ENCODE measurements around the gene CLTCL1. TPM values are rescaled to one million over a fixed set of nuclear protein-coding genes. Genes with fewer than 3 reads are reported as not detected.

Gene CLTCL1
- total RNA-seq, 2 experiments from 2014 or later, result 0.93 to 1.1 TPM

GRCh38 chr22:19132693-19133400 is 158.7 kb downstream of the CLTCL1 start:
- POLR2A ChIA-PET, result interaction anchor here (3.4 kb wide), 1 partner anchor 11 kb away, joined by 15 read pairs; the partner anchor contains the start of gene ESS2
- H3K4me3 Mint-ChIP-seq, result no peak overlapping the region
- H3K4me1 Mint-ChIP-seq, result no peaks in the 10 kb centered on the region

DNA sequence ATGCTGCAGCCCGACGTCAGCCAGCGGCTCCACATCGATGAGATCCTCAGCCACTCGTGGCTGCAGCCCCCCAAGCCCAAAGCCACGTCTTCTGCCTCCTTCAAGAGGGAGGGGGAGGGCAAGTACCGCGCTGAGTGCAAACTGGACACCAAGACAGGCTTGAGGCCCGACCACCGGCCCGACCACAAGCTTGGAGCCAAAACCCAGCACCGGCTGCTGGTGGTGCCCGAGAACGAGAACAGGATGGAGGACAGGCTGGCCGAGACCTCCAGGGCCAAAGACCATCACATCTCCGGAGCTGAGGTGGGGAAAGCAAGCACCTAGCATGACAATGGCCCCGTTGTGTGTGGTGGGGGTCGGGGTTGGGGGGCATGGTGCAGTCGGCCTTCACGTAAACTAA is 159.4 kb downstream of the CLTCL1 start:
- no peak overlapping the region for H3K27ac Mint-ChIP-seq
- ChIA-PET CTCF (no interaction called here), POLR2A (interaction anchor here (3.4 kb wide), 1 partner anchor 12 kb away, joined by 15 read pairs; the partner anchor contains the start of gene ESS2)
- no peaks in the 10 kb centered on the region for H3K9me3 Mint-ChIP-seq
- H3K4me1 Mint-ChIP-seq, result no peaks in the 10 kb centered on the region
- no peak for DNase-seq
- H3K36me3 Mint-ChIP-seq (ENCODE audit: low read depth), result peaks cover 29% of the 10 kb centered on the region
- H3K4me3 Mint-ChIP-seq, result no peak overlapping the region
- no peaks in the 10 kb centered on the region for H3K27me3 Mint-ChIP-seq

More at GRCh38 chr22:19132693-19133400, 158.7 kb downstream of the CLTCL1 start:
- no peaks in the 10 kb centered on the region for H3K27me3 Mint-ChIP-seq
- CTCF ChIA-PET, result no interaction called here
- no peak for DNase-seq
- no peaks in the 10 kb centered on the region for H3K9me3 Mint-ChIP-seq
- peaks cover 29% of the 10 kb centered on the region for H3K36me3 Mint-ChIP-seq (ENCODE audit: low read depth)
- H3K27ac Mint-ChIP-seq, result no peak overlapping the region

DNA sequence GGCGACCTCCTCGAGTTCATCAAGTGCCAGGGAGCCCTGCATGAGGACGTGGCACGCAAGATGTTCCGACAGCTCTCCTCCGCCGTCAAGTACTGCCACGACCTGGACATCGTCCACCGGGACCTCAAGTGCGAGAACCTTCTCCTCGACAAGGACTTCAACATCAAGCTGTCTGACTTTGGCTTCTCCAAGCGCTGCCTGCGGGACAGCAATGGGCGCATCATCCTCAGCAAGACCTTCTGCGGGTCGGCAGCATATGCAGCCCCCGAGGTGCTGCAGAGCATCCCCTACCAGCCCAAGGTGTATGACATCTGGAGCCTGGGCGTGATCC is 159.9 kb downstream of the CLTCL1 start:
- ChIA-PET POLR2A (interaction anchor here (3.4 kb wide), 1 partner anchor 13 kb away, joined by 15 read pairs; the partner anchor contains the start of gene ESS2), CTCF (no interaction called here)
- Mint-ChIP-seq H3K27ac (no peak overlapping the region), H3K9me3 (no peaks in the 10 kb centered on the region), H3K4me1 (no peaks in the 10 kb centered on the region), H3K27me3 (no peaks in the 10 kb centered on the region), H3K36me3 (ENCODE audit: low read depth) (peaks cover 26% of the 10 kb centered on the region), H3K4me3 (no peak overlapping the region)
- DNase-seq, result no peak

DNA sequence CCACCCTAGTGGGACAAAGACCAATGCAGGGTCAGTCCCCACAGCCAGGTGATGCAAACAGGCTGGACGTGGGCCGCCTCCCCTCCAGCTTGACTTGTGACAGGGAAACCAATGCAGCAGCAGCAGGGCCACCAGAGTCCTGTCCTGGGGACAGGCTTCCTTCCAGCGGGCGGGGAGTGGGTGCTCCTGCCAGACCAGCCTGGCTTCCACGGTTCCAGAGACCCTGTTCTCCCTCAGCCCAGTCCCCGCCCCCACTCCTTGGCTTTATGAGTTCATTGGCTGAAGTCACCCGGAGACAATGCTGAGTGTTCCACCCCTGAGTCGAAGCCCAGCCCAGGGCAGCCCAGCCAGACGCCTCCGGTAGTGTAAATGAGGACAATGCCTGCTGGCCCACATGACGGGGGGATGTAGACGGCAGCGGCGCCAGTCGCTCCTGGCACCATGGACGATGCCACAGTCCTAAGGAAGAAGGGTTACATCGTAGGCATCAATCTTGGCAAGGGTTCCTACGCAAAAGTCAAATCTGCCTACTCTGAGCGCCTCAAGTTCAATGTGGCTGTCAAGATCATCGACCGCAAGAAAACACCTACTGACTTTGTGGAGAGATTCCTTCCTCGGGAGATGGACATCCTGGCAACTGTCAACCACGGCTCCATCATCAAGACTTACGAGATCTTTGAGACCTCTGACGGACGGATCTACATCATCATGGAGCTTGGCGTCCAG is 160.4 kb downstream of the CLTCL1 start, which contains the start of gene TSSK2:
TSS of gene TSSK2 (plus strand) at position 350 of the 726 bp plus-strand sequence. CDS start at position 442, 92 bp downstream.
- POLR2A ChIA-PET, result no interaction called here
- Mint-ChIP-seq H3K4me3 (no peak within 1 kb of the TSS), H3K9me3 (no peaks in the 10 kb centered on the region), H3K27me3 (no peaks in the 10 kb centered on the region), H3K27ac (no peak within 1 kb of the TSS), H3K36me3 (ENCODE audit: low read depth) (peaks cover 21% of the 10 kb centered on the region), H3K4me1 (no peaks in the 10 kb centered on the region)
- CTCF ChIA-PET, result no interaction called here
- DNase-seq, result no peak

GRCh38 chr22:19129871-19130270 is 161.6 kb downstream of the CLTCL1 start:
- CTCF ChIA-PET, result no interaction called here
- no peak overlapping the region for H3K4me3 Mint-ChIP-seq
- no peak for DNase-seq
- no peaks in the 10 kb centered on the region for H3K4me1 Mint-ChIP-seq
- H3K27me3 Mint-ChIP-seq, result no peaks in the 10 kb centered on the region
- no peak overlapping the region for H3K27ac Mint-ChIP-seq
- POLR2A ChIA-PET, result no interaction called here
- peaks cover 13% of the 10 kb centered on the region for H3K36me3 Mint-ChIP-seq (ENCODE audit: low read depth)
- no peaks in the 10 kb centered on the region for H3K9me3 Mint-ChIP-seq

Other genes with a start within 250 kb of the CLTCL1 start
- 10 to 100 TPM; 29.7 to 30.8 TPM for gene DGCR2, start 169.3 kb downstream of the CLTCL1 start, total RNA-seq
- gene TSSK2, start 160.4 kb downstream of the CLTCL1 start, total RNA-seq, result not detected
- 10 to 100 TPM; 16.3 to 18.3 TPM for gene ESS2, start 147.1 kb downstream of the CLTCL1 start, total RNA-seq
- not detected for gene GSC2, start 141.4 kb downstream of the CLTCL1 start, total RNA-seq
- gene SLC25A1, start 113.0 kb downstream of the CLTCL1 start, total RNA-seq, result 10 to 100 TPM; 62.3 to 63.2 TPM
- 10 to 100 TPM; 52.0 to 52.8 TPM for gene HIRA, start 140.0 kb upstream of the CLTCL1 start, total RNA-seq
- gene MRPL40, start 140.8 kb upstream of the CLTCL1 start, total RNA-seq, result 10 to 100 TPM; 22.4 to 24.6 TPM
- gene C22orf39, start 156.0 kb upstream of the CLTCL1 start, total RNA-seq, result 10 to 100 TPM; 31.8 to 32.9 TPM
- gene UFD1, start 187.5 kb upstream of the CLTCL1 start, total RNA-seq, result 10 to 100 TPM; 62.1 to 65.6 TPM
- 10 to 100 TPM; 53.2 to 56.2 TPM for gene CDC45, start 188.2 kb upstream of the CLTCL1 start, total RNA-seq
- gene CLDN5, start 232.7 kb upstream of the CLTCL1 start, total RNA-seq, result under 1 TPM in 1 of 2 experiments, not detected in 1; 0.38 TPM

Measured in activated CD4-positive, alpha-beta memory T cell treated with anti-CD3 and anti-CD28 coated beads, Interleukin-2, amount 10 ng/mL, durations not matched to agents 7 days and 5 days (primary cell).